Measurements from ENCODE around the gene CNTN4. TPM values are rescaled to one million over a fixed set of nuclear protein-coding genes. Genes with fewer than 3 reads are reported as not detected.

The CNTN4 gene
- total RNA-seq, 1 experiment from 2014 or later, result not detected

GRCh38 chr3:2677501-2677900, 578.8 kb downstream of the CNTN4 start:
- Mint-ChIP-seq H3K36me3 (peaks cover 64% of the 10 kb centered on the region), H3K27ac (no peak overlapping the region), H3K9me3 (peaks cover 81% of the 10 kb centered on the region), H3K4me1 (no peaks in the 10 kb centered on the region), H3K4me3 (no peak overlapping the region), H3K27me3 (ENCODE audit: low read depth) (no peaks in the 10 kb centered on the region; the same call in 1 of the 2 replicates)
- TF ChIP-seq AFF4 (CRISPR knock-in tag; IDR thresholded peaks at IDR 0.05; ENCODE audit: borderline replicate concordance), result no peak
- TF ChIP-seq ZNF317 (CRISPR knock-in tag; IDR thresholded peaks at IDR 0.05; ENCODE audit: borderline replicate concordance, low read depth), result no peak
- TF ChIP-seq NR2C2 (CRISPR knock-in tag; IDR thresholded peaks at IDR 0.05), result no peak
- no peak for TF ChIP-seq PRDM15 (CRISPR knock-in tag; IDR thresholded peaks at IDR 0.05)
- no peak for TF ChIP-seq NFYB (CRISPR knock-in tag; conservative IDR thresholded peaks at IDR 0.05; ENCODE audit: low read depth)
- no peak for TF ChIP-seq RORB (CRISPR knock-in tag; IDR thresholded peaks at IDR 0.05)
- TF ChIP-seq MYBL2 (CRISPR knock-in tag; IDR thresholded peaks at IDR 0.05), result no peak
- TF ChIP-seq E2F1 (CRISPR knock-in tag; IDR thresholded peaks at IDR 0.05), result no peak
- ATAC-seq (no peak), DNase-seq (ENCODE audit: low spot score) (no peak)
- ChIA-PET CTCF (no interaction called here), POLR2A (no interaction called here)

GRCh38 chr3:2680236-2680635, 581.6 kb downstream of the CNTN4 start:
- H3K4me3 Mint-ChIP-seq, result no peak overlapping the region
- no peak for ATAC-seq
- no peak overlapping the region for H3K27ac Mint-ChIP-seq
- no peaks in the 10 kb centered on the region for H3K4me1 Mint-ChIP-seq
- TF ChIP-seq TEAD1 (CRISPR knock-in tag; IDR thresholded peaks at IDR 0.05), result no peak
- ChIA-PET POLR2A (no interaction called here), CTCF (no interaction called here)
- peaks cover 63% of the 10 kb centered on the region for H3K36me3 Mint-ChIP-seq
- H3K9me3 Mint-ChIP-seq, result peaks cover 92% of the 10 kb centered on the region
- H3K27me3 Mint-ChIP-seq (ENCODE audit: low read depth), result no peaks in the 10 kb centered on the region; the same call in 1 of the 2 replicates
- DNase-seq (ENCODE audit: low spot score), result no peak

- ATAC-seq (no peak), DNase-seq (ENCODE audit: low spot score) (no peak)
- Mint-ChIP-seq H3K4me3 (no peak overlapping the region), H3K9me3 (peaks cover 91% of the 10 kb centered on the region), H3K27ac (no peak overlapping the region), H3K27me3 (ENCODE audit: low read depth) (no peaks in the 10 kb centered on the region), H3K4me1 (no peaks in the 10 kb centered on the region), H3K36me3 (peaks cover 70% of the 10 kb centered on the region)
- POLR2A ChIA-PET, result no interaction called here
- CTCF ChIA-PET, result no interaction called here
- TF ChIP-seq AFF4 (CRISPR knock-in tag; IDR thresholded peaks at IDR 0.05; ENCODE audit: borderline replicate concordance) (no peak), GRHL2 (CRISPR knock-in tag; IDR thresholded peaks at IDR 0.05; ENCODE audit: insufficient replicate concordance, severe bottlenecking) (no peak), ZMAT4 (CRISPR knock-in tag; IDR thresholded peaks at IDR 0.05) (no peak), NFYB (CRISPR knock-in tag; conservative IDR thresholded peaks at IDR 0.05; ENCODE audit: low read depth) (no peak), GTF2I (CRISPR knock-in tag; conservative IDR thresholded peaks at IDR 0.05) (no peak), SMAD3 (CRISPR knock-in tag; IDR thresholded peaks at IDR 0.05; ENCODE audit: borderline replicate concordance) (no peak), NFATC4 (CRISPR knock-in tag; IDR thresholded peaks at IDR 0.05) (no peak), IRF1 (CRISPR knock-in tag; IDR thresholded peaks at IDR 0.05) (no peak), TCF7 (CRISPR knock-in tag; IDR thresholded peaks at IDR 0.05; ENCODE audit: low read depth) (no peak), FOXJ3 (CRISPR knock-in tag; IDR thresholded peaks at IDR 0.05; ENCODE audit: borderline replicate concordance) (no peak)
These were observed 585.4 kb downstream of the CNTN4 start for GRCh38 chr3:2684046-2684445.
